ENCODE data around the gene TTLL5.

TTLL5 gene

GRCh38 chr14:75752907-75753594 is 92.0 kb downstream of the TTLL5 start:
- CTCF ChIA-PET = no interaction called here
- no peak for DNase-seq (ENCODE audit: extremely low spot score)
- POLR2A ChIA-PET = no interaction called here
- TF ChIP-seq FOXA1 (IDR thresholded peaks at IDR 0.05) (no peak), ELF4 (IDR thresholded peaks at IDR 0.05) (no peak), ARNT (IDR thresholded peaks at IDR 0.05) (no peak), CTBP1 (IDR thresholded peaks at IDR 0.05; ENCODE audit: borderline replicate concordance) (no peak), SP1 (IDR thresholded peaks at IDR 0.05) (no peak), HDGF (IDR thresholded peaks at IDR 0.05; ENCODE audit: borderline replicate concordance) (no peak), FOXM1 (IDR thresholded peaks at IDR 0.05; ENCODE audit: borderline replicate concordance) (no peak)

- ChIA-PET CTCF (no interaction called here), POLR2A (no interaction called here)
- DNase-seq (ENCODE audit: extremely low spot score) = no peak
- no peak for TF ChIP-seq PKNOX1 (IDR thresholded peaks at IDR 0.05)
- TF ChIP-seq LEF1 (IDR thresholded peaks at IDR 0.05; ENCODE audit: borderline replicate concordance) = no peak
- no peak for TF ChIP-seq SUZ12 (IDR thresholded peaks at IDR 0.05)
- TF ChIP-seq TARDBP (IDR thresholded peaks at IDR 0.05) = no peak
- TF ChIP-seq NFRKB (IDR thresholded peaks at IDR 0.05) = no peak
- TF ChIP-seq ARNT (IDR thresholded peaks at IDR 0.05) = no peak
- no peak for TF ChIP-seq BHLHE40 (IDR thresholded peaks at IDR 0.05; ENCODE audit: borderline replicate concordance)
- no peak for TF ChIP-seq HDGF (IDR thresholded peaks at IDR 0.05; ENCODE audit: borderline replicate concordance)
Measured at GRCh38 chr14:75753696-75754095, 92.7 kb downstream of the TTLL5 start.

GRCh38 chr14:75757644-75758402 is 96.8 kb downstream of the TTLL5 start:
- CTCF ChIA-PET = no interaction called here
- POLR2A ChIA-PET = no interaction called here
- TF ChIP-seq FOXA1 (IDR thresholded peaks at IDR 0.05) (no peak), ELF4 (IDR thresholded peaks at IDR 0.05) (no peak), L3MBTL2 (conservative IDR thresholded peaks at IDR 0.05) (no peak), FOXM1 (IDR thresholded peaks at IDR 0.05; ENCODE audit: borderline replicate concordance) (no peak), LEF1 (IDR thresholded peaks at IDR 0.05; ENCODE audit: borderline replicate concordance) (no peak), PKNOX1 (IDR thresholded peaks at IDR 0.05) (no peak), SUZ12 (IDR thresholded peaks at IDR 0.05) (no peak), NFRKB (IDR thresholded peaks at IDR 0.05) (no peak), FOXK2 (IDR thresholded peaks at IDR 0.05) (no peak), TARDBP (IDR thresholded peaks at IDR 0.05) (no peak), CTBP1 (IDR thresholded peaks at IDR 0.05; ENCODE audit: borderline replicate concordance) (no peak), HDGF (IDR thresholded peaks at IDR 0.05; ENCODE audit: borderline replicate concordance) (no peak), ARNT (IDR thresholded peaks at IDR 0.05) (no peak), ZNF384 (IDR thresholded peaks at IDR 0.05) (no peak), BHLHE40 (IDR thresholded peaks at IDR 0.05; ENCODE audit: borderline replicate concordance) (no peak), SP1 (IDR thresholded peaks at IDR 0.05) (no peak)
- DNase-seq (ENCODE audit: extremely low spot score) = no peak

- DNase-seq (ENCODE audit: extremely low spot score) = no peak
- ChIA-PET POLR2A (no interaction called here), CTCF (no interaction called here)
- TF ChIP-seq BHLHE40 (IDR thresholded peaks at IDR 0.05; ENCODE audit: borderline replicate concordance) (no peak), NFRKB (IDR thresholded peaks at IDR 0.05) (no peak), ZNF384 (IDR thresholded peaks at IDR 0.05) (no peak), FOXA1 (IDR thresholded peaks at IDR 0.05) (no peak), SP1 (IDR thresholded peaks at IDR 0.05) (no peak), L3MBTL2 (conservative IDR thresholded peaks at IDR 0.05) (no peak), HDGF (IDR thresholded peaks at IDR 0.05; ENCODE audit: borderline replicate concordance) (no peak), LEF1 (IDR thresholded peaks at IDR 0.05; ENCODE audit: borderline replicate concordance) (no peak), SUZ12 (IDR thresholded peaks at IDR 0.05) (no peak), FOXM1 (IDR thresholded peaks at IDR 0.05; ENCODE audit: borderline replicate concordance) (no peak)
Measured at GRCh38 chr14:75764020-75764419, 103.0 kb downstream of the TTLL5 start.

GRCh38 chr14:75769047-75769685 is 108.1 kb downstream of the TTLL5 start:
- TF ChIP-seq FOXK2 (IDR thresholded peaks at IDR 0.05) (no peak), NFRKB (IDR thresholded peaks at IDR 0.05) (no peak), ARNT (IDR thresholded peaks at IDR 0.05) (no peak), SP1 (IDR thresholded peaks at IDR 0.05) (no peak), ELF4 (IDR thresholded peaks at IDR 0.05) (no peak), L3MBTL2 (conservative IDR thresholded peaks at IDR 0.05) (no peak), ZNF384 (IDR thresholded peaks at IDR 0.05) (no peak), PKNOX1 (IDR thresholded peaks at IDR 0.05) (no peak), FOXA1 (IDR thresholded peaks at IDR 0.05) (no peak), BHLHE40 (IDR thresholded peaks at IDR 0.05; ENCODE audit: borderline replicate concordance) (no peak), SUZ12 (IDR thresholded peaks at IDR 0.05) (no peak), CTBP1 (IDR thresholded peaks at IDR 0.05; ENCODE audit: borderline replicate concordance) (no peak), TARDBP (IDR thresholded peaks at IDR 0.05) (no peak), HDGF (IDR thresholded peaks at IDR 0.05; ENCODE audit: borderline replicate concordance) (no peak)
- ChIA-PET POLR2A (no interaction called here), CTCF (no interaction called here)
- DNase-seq (ENCODE audit: extremely low spot score) = no peak

Data from HEK293T (cell line).